Activated CD8-positive, alpha-beta memory T cell treated with anti-CD3 and anti-CD28 coated beads, Interleukin-2, amount 10 ng/mL, durations not matched to agents 7 days and 5 days (primary cell): ENCODE measurements around the gene DNAAF2. TPM values are rescaled to one million over a fixed set of nuclear protein-coding genes. Genes with fewer than 3 reads are reported as not detected.
"Not testable (repeated sequence)": the region's sequence is repeated elsewhere in the genome, so short reads cannot be mapped to it uniquely, and the experiment has no call there.

Experiments
- ATAC-seq: fragments of 150-1000 bp; cut with Tn5 transposase; one replicate; pipeline ENCODE4 v1.10.0; 2021; ENCODE audit warnings: moderate library complexity
- CTCF ChIA-PET: fragments of 350-600 bp; sonication (Branson Sonifier 250); formaldehyde crosslinking; loops from one replicate; lab custom pipeline; 2021; ENCODE audit warnings: antibody characterized with exemption; lab: Charles Lee
- DNase-seq: peaks from one replicate; pipeline ENCODE4 v3.0.0-alpha.2; 2020
- H3K27ac Mint-ChIP-seq: one replicate; pipeline ENCODE4 v1.8.0; 2021; ENCODE audit warnings: mild to moderate bottlenecking, mixed read lengths
- H3K27me3 Mint-ChIP-seq: one replicate; pipeline ENCODE4 v1.8.0; 2021; ENCODE audit warnings: mixed read lengths
- H3K36me3 Mint-ChIP-seq: one replicate; pipeline ENCODE4 v1.8.0; 2021; ENCODE audit warnings: mild to moderate bottlenecking, mixed read lengths
- H3K4me1 Mint-ChIP-seq: one replicate; pipeline ENCODE4 v1.8.0; 2021; ENCODE audit warnings: mixed read lengths
- H3K4me3 Mint-ChIP-seq: one replicate; pipeline ENCODE4 v1.8.0; 2021; ENCODE audit warnings: mild to moderate bottlenecking, moderate library complexity, mixed read lengths
- H3K9me3 Mint-ChIP-seq: one replicate; pipeline ENCODE4 v1.8.0; 2022; ENCODE audit warnings: low read depth, mixed read lengths
- total RNA-seq, 2 experiments: library from RNA; stranded (reverse); gene quantifications; one replicate each; pipeline ENCODE4 v1.2.3, GENCODE V29; 2021

The DNAAF2 gene, protein sequence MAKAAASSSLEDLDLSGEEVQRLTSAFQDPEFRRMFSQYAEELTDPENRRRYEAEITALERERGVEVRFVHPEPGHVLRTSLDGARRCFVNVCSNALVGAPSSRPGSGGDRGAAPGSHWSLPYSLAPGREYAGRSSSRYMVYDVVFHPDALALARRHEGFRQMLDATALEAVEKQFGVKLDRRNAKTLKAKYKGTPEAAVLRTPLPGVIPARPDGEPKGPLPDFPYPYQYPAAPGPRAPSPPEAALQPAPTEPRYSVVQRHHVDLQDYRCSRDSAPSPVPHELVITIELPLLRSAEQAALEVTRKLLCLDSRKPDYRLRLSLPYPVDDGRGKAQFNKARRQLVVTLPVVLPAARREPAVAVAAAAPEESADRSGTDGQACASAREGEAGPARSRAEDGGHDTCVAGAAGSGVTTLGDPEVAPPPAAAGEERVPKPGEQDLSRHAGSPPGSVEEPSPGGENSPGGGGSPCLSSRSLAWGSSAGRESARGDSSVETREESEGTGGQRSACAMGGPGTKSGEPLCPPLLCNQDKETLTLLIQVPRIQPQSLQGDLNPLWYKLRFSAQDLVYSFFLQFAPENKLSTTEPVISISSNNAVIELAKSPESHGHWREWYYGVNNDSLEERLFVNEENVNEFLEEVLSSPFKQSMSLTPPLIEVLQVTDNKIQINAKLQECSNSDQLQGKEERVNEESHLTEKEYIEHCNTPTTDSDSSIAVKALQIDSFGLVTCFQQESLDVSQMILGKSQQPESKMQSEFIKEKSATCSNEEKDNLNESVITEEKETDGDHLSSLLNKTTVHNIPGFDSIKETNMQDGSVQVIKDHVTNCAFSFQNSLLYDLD
- 10 to 100 TPM in 1 of 2 experiments, 1 to 10 TPM in 1; 8.7 to 11.5 TPM for total RNA-seq

DNA sequence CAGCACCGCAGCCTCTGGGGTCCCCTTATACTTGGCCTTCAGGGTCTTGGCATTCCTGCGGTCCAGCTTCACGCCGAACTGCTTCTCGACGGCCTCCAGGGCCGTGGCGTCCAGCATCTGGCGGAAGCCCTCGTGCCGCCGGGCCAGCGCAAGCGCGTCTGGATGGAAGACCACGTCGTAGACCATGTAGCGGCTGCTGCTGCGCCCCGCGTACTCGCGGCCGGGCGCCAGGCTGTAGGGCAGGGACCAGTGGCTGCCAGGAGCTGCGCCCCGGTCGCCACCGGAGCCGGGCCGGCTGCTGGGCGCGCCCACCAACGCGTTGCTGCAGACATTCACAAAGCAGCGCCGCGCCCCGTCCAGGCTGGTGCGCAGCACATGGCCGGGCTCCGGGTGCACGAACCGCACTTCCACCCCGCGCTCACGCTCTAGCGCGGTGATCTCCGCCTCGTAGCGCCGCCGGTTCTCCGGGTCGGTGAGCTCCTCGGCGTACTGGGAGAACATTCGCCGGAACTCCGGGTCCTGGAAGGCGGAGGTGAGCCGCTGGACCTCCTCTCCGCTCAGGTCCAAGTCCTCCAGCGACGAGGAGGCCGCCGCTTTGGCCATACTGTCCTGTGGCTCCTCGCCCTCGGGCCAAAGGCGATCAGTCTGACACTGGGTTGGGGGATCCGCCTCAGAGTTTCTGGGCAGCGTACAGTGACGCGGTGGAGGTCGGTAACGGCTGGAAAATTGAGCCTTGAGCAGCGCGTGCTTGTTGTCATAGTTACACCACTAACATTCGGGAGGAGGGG is at the start of gene DNAAF2:
Gene DNAAF2 (minus strand): TSS at position 698 of the 788 bp plus-strand sequence. CDS start 95 bp downstream, at position 603.
- DNase-seq (peak; percentile 78), ATAC-seq (peak; percentile 45)
- Mint-ChIP-seq H3K27me3 (no peaks in the 10 kb centered on the region), H3K36me3 (peaks cover 26% of the 10 kb centered on the region), H3K27ac (peak within 1 kb of the TSS; percentile 94), H3K4me1 (peaks cover 47% of the 10 kb centered on the region), H3K9me3 (no peaks in the 10 kb centered on the region), H3K4me3 (peak within 1 kb of the TSS; percentile 87)
- CTCF ChIA-PET: interaction anchor here (0.8 to 2.6 kb wide), 29 partner anchors 8 to 686 kb away, joined by 3 to 32 read pairs (median 5); partner anchors contain the start of genes KLHDC1, KLHDC2, LRR1 and MGAT2

DNA sequence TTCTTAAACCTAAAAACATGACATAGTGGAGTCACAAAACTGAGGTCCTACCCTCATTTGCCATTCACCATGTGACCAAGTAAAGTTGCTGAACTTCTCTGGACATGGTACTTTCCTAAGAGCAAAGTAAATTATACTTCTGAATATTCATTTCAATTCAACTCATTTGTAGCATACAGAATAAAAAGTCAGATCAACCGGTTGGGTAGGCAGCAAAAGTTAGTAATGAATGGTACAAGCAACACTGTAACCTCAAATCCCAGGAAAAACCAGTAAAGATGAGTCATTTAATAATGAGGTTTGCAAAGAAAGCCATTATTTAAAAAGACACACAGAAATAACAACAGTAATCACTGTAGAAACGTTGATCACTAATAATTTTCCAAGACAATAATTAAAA is 44.2 kb upstream of the DNAAF2 start:
- no peaks in the 10 kb centered on the region for H3K9me3 Mint-ChIP-seq
- DNase-seq (no peak), ATAC-seq (peak; percentile 36)
- H3K27ac Mint-ChIP-seq: peak overlapping the region; percentile 15
- no peak overlapping the region for H3K4me3 Mint-ChIP-seq
- no peaks in the 10 kb centered on the region for H3K27me3 Mint-ChIP-seq
- H3K4me1 Mint-ChIP-seq: peaks cover 23% of the 10 kb centered on the region
- peaks cover 63% of the 10 kb centered on the region for H3K36me3 Mint-ChIP-seq
- CTCF ChIA-PET: interaction anchor here (1.1 kb wide), 1 partner anchor 17 kb away, joined by 3 read pairs; no protein-coding TSS in a partner anchor

DNA sequence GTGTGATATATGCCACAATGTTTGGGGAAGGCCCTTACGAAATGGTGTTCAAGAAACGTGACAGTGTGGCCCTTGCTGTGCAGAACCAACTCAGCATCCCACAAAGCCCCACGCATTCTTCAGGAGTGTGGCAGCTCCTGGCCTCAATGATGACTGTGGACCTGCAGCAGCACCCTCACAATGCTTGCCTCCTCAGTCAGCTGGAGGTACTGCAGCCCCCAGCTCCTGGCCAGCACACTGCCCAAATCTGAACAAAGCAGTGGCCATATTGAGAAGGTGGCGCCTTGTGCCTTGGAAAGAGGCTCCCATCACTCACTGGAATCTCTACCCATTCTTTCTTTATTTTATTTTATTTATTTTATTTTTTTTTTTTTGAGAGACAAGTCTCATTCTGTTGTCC is 42.6 kb upstream of the DNAAF2 start:
- Mint-ChIP-seq H3K27ac (no peak overlapping the region), H3K4me3 (no peak overlapping the region), H3K9me3 (no peaks in the 10 kb centered on the region), H3K27me3 (no peaks in the 10 kb centered on the region), H3K36me3 (peaks cover 68% of the 10 kb centered on the region), H3K4me1 (peaks cover 18% of the 10 kb centered on the region)
- DNase-seq (no peak), ATAC-seq (no peak)
- CTCF ChIA-PET: interaction anchor here (1.3 kb wide), 1 partner anchor 8 kb away, joined by 4 read pairs; no protein-coding TSS in a partner anchor

DNA sequence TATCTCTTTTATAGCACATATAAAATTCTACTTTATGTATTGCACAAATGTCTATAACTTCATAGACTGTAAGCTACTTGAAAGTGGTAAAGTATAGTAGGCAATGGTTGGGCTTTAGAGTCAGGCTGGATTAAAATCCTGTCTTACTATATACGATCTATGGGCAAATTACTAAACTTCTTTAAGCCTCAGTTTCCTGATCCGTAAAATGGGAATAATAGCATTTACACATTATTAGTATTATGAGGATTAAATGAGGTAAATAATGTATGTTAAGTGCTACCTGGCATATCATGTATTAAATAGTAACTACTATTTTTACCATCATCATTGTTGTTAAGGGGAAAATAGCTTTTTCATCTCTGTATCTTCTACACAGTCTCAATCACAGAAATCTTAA is 38.5 kb upstream of the DNAAF2 start:
- no peak for DNase-seq
- Mint-ChIP-seq H3K27me3 (no peaks in the 10 kb centered on the region), H3K9me3 (no peaks in the 10 kb centered on the region), H3K4me1 (peaks cover 1% of the 10 kb centered on the region), H3K27ac (no peak overlapping the region), H3K36me3 (peaks cover 59% of the 10 kb centered on the region), H3K4me3 (no peak overlapping the region)
- ATAC-seq: no peak
- CTCF ChIA-PET: no interaction called here

DNA sequence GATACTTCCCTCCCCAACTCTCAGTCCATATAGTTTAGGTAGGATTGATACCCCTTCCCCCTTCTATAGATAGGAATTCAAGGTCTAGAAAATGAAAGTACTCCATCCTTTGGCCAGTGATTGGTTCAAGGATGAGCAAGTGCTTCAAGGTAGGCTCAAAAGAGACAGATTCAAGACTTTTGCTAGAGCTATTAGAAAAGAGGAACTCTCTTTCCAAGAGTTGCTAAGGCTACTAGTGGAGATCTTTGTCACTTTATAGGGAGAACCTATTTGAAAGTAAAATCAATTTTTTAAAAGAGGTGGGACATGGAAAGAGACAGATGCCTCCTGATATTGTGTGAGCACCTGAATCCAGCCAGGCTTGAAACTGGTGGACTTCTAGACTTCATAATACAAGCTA is 35.4 kb upstream of the DNAAF2 start:
- Mint-ChIP-seq H3K9me3 (no peaks in the 10 kb centered on the region), H3K36me3 (peaks cover 51% of the 10 kb centered on the region)
- ATAC-seq: no peak

DNA sequence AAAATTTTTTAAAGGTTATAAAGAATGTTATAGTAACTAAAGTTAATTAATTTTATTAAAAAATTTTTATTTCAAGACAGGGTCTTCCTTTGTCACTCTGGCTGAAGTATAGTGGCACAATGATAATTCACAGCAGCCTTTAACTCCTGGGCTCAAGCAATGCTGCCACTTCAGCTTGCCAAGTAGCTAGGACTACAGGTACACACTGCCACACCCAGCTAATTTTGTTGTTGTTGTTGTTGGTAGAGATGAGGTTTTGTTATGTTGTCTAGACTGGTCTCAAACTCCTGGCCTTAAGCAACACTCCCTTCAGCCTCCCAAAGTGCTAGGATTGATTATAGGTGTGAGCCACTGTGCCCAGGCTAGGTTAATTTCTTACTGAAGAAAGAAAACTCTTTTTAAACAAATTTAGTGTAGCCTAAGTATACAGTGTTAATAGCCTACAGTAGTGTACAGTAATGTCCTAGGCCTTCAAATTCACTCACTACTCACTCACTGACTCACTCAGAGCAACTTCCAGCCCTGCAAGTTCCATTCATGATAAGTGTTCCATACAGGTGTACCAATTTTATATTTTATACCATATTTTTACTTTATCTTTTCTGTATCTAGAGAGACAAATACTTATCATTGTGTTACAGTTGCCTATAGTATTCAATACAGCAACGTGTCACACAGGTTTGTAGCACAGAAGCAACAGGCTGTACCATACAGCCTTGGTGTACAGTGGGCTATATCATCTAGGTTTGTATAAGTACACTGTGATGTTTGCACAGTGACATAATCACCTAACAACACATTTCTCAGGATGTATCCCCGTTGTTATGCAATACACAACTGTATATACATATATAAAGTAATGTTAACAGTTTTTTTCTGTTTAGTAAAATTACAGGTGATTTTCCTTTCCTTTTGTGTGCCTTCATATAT is 24.7 kb upstream of the DNAAF2 start:
- Mint-ChIP-seq H3K36me3 (peaks cover 8% of the 10 kb centered on the region), H3K9me3 (no peaks in the 10 kb centered on the region), H3K27ac (no peak overlapping the region), H3K4me3 (no peak overlapping the region), H3K4me1 (no peaks in the 10 kb centered on the region), H3K27me3 (no peaks in the 10 kb centered on the region)
- ATAC-seq (no peak), DNase-seq (no peak)
- CTCF ChIA-PET: no interaction called here

More for the DNA sequence above, 35.4 kb upstream of the DNAAF2 start:
- CTCF ChIA-PET: no interaction called here
- no peak for DNase-seq
- no peak overlapping the region for H3K4me3 Mint-ChIP-seq
- H3K27ac Mint-ChIP-seq: no peak overlapping the region
- H3K4me1 Mint-ChIP-seq: no peaks in the 10 kb centered on the region
- no peaks in the 10 kb centered on the region for H3K27me3 Mint-ChIP-seq

DNA sequence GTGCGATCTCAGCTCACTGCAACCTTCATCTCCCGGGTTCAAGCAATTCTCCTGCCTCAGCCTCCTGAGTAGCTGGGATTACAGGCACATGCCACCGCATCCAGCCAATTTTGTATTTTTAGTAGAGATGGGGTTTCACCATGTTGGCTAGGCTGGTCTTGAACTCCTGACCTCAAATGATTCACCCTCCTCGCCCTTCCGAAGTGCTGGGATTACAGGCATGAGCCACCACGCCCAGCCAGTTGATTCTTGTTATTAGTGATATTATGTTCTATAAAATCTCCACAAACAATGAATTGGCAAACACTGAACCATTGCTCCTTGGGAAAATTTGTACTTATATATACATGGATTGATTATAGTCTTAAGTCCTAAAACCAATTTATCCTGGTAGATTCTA is 22.5 kb upstream of the DNAAF2 start:
- H3K9me3 Mint-ChIP-seq, CTCF ChIA-PET: not testable (repeated sequence)

DNA sequence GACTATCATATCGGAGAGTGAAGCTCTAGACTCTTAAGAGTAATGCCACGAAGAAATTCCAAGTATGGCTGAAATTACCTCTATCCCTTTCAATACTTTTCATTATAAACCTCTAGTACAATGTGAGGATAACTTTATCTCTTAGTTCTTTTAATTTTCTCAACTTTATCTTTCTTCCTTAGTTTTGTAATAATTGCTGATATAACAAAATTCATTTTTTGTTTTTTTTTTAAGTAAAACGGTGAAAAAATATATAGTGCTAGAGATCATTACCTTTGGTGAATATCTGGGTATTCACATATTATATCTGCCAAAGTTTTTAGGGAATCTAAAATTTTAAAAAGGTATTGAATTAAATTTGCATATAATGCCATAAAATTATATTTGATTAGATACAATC is 19.5 kb upstream of the DNAAF2 start:
- Mint-ChIP-seq H3K9me3 (no peaks in the 10 kb centered on the region), H3K27ac (no peak overlapping the region), H3K36me3 (peaks cover 17% of the 10 kb centered on the region), H3K4me3 (no peak overlapping the region), H3K27me3 (no peaks in the 10 kb centered on the region), H3K4me1 (no peaks in the 10 kb centered on the region)
- DNase-seq: no peak
- no peak for ATAC-seq
- CTCF ChIA-PET: no interaction called here

More for the DNA sequence above, 22.5 kb upstream of the DNAAF2 start:
- not testable (repeated sequence) for H3K27ac Mint-ChIP-seq, H3K4me3 Mint-ChIP-seq, H3K4me1 Mint-ChIP-seq, H3K27me3 Mint-ChIP-seq, DNase-seq, H3K36me3 Mint-ChIP-seq, ATAC-seq

DNA sequence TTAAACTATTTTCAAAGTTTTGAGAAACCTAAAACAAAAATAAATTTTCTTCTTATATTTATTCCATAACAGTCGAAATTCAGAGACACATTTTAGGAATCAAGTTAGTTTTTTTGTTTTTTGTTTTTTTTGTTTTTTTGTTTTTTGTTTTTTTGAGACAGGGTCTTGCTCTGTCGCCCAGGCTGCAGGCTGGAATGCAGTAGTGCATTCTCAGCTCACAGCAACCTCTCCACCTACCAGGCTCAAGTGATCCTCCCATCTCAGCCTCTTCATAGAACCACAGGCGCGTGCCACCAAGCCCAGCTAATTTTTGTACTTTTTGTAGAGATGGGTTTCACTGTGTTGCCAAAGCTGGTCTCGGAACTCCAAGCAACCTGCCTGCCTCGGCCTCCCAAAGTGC is 18.5 kb upstream of the DNAAF2 start:
- no peak overlapping the region for H3K27ac Mint-ChIP-seq
- CTCF ChIA-PET: no interaction called here
- no peaks in the 10 kb centered on the region for H3K4me1 Mint-ChIP-seq
- no peaks in the 10 kb centered on the region for H3K9me3 Mint-ChIP-seq
- H3K36me3 Mint-ChIP-seq: peaks cover 21% of the 10 kb centered on the region
- H3K27me3 Mint-ChIP-seq: no peaks in the 10 kb centered on the region
- ATAC-seq (no peak), DNase-seq (no peak)
- H3K4me3 Mint-ChIP-seq: no peak overlapping the region

DNA sequence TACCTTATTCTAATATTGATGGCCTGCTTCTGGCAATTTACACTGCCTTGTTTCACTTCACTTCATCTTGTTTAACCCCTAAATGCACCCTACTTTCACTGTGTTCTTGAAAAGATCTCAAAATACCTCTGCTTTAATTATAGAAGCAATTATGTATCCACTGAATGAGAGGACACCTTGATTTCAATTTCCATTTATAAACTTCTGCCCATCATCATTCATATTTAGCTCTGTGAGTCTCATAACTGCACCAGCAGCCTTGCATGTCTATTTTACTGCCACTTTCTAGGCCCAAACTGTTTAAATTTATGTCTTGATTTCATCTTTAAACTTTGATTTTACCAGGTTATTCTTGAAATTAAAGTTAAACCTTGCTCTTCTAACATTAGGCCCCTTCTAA is 7.1 kb upstream of the DNAAF2 start:
- H3K27ac Mint-ChIP-seq: peak overlapping the region; percentile 8
- no peaks in the 10 kb centered on the region for H3K27me3 Mint-ChIP-seq
- CTCF ChIA-PET: interaction anchor here (1.4 kb wide), 1 partner anchor 8 kb away, joined by 3 read pairs; no protein-coding TSS in a partner anchor
- DNase-seq (no peak), ATAC-seq (no peak)
- H3K4me1 Mint-ChIP-seq: peaks cover 37% of the 10 kb centered on the region
- no peaks in the 10 kb centered on the region for H3K9me3 Mint-ChIP-seq
- H3K36me3 Mint-ChIP-seq: peaks cover 34% of the 10 kb centered on the region
- no peak overlapping the region for H3K4me3 Mint-ChIP-seq

DNA sequence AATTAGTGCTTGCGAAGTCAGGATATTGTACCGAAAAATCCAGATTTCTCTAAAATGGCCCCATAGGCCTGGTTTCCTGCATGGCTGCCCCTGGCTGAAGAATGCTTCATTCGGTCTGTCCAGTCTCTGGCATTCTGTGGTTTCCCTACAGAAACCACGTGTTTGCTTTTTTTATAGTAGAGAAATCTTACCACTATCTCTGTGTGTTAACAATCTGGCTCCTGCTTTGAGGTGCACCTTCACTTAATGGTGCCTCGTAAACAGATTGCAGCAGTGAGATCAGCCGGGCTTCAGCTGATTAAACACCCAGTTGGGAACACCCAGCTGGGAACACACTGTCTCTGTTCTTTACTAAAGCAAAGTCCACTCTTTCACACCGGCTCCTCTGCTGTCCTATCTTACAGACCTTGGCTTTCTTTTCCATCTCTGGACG is 6.7 kb upstream of the DNAAF2 start:
- Mint-ChIP-seq H3K36me3 (peaks cover 33% of the 10 kb centered on the region), H3K27me3 (no peaks in the 10 kb centered on the region), H3K4me1 (peaks cover 40% of the 10 kb centered on the region), H3K4me3 (no peak overlapping the region), H3K27ac (peak overlapping the region; percentile 13), H3K9me3 (no peaks in the 10 kb centered on the region)
- CTCF ChIA-PET: interaction anchor here (0.6 kb wide), 1 partner anchor 57 kb away, joined by 3 read pairs; no protein-coding TSS in a partner anchor
- no peak for ATAC-seq
- no peak for DNase-seq
